GM18867 (cell line): ENCODE results near the gene LIMK1.
"Not testable (repeated sequence)": the region's sequence is repeated elsewhere in the genome, so short reads cannot be mapped to it uniquely, and the experiment has no call there.

Source experiments
- ATAC-seq: cut with Tn5 transposase; IDR thresholded peaks from one replicate; pipeline ENCODE4 v1.9.1; 2021; ENCODE audit warnings: mild to moderate bottlenecking, moderate library complexity; ENCODE audit not compliant: unreplicated experiment

LIMK1 gene

GRCh38 chr7:74083117-74083876 lies at the start of gene LIMK1:
Gene LIMK1, plus strand, starts transcription at chr7:74083804. Its CDS starts 187 bp downstream, at chr7:74083991.
- peak; percentile 71 for ATAC-seq

DNA sequence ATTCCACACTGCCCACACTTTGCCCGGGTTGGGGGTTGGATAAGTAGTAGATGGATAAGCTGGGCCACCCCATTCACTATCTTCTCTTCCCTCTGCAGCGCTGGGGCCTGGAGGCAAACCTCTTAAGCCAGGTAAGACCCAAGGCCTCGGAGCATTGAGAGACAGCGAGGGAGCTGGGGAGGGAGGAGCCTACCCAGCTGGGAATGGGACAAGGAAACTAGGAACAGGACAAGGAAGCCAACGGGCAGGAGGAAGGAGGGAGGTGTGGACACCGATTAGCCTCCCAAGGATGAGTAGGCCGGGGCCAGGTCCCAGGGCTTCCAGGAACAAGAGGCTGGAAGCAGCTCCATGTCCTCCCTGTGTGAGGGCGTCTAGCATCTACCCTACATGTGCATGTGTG lies 46.0 kb upstream of the LIMK1 start:
- ATAC-seq = no peak

DNA sequence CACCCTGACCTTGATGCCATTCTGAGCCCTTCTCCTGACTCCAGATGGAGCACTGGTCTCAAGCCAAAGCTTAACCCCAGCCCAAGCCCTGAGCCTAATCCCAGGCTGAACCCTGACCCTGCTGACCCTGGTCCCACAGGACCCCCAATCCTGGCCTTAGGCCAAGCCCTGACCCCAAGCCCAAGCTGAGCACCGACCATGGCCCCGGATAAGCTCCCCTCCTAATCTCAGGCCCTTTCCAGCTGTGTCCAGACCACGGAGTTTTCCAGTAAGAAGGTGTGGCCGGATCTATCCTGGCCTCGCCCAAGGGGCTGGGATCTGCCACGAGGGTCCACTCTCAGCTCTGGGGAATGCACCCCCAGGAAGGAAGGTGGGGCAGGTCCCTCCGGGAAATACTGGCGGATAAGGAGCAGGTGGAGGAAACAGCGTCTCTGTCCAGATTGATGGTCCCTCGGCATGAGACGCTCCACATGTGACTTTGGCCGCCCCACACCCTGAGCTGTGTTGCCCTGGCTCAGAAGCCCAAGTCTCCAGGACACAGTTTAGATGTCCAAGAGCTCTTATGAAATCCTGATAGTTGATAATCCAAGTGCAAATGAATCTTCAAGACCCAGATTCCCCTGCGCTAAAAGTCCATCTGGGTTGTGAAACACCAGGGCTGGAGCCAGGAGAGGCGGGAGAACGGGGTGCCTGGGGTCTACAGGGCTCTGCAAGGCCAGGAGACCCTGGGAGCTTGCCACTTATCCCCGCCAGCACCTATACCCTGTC lies 45.2 kb upstream of the LIMK1 start:
- no peak for ATAC-seq

GRCh38 chr7:74039337-74039736 lies 44.3 kb upstream of the LIMK1 start:
- no peak for ATAC-seq

GRCh38 chr7:74040101-74040790 lies 43.4 kb upstream of the LIMK1 start:
- ATAC-seq = no peak

DNA sequence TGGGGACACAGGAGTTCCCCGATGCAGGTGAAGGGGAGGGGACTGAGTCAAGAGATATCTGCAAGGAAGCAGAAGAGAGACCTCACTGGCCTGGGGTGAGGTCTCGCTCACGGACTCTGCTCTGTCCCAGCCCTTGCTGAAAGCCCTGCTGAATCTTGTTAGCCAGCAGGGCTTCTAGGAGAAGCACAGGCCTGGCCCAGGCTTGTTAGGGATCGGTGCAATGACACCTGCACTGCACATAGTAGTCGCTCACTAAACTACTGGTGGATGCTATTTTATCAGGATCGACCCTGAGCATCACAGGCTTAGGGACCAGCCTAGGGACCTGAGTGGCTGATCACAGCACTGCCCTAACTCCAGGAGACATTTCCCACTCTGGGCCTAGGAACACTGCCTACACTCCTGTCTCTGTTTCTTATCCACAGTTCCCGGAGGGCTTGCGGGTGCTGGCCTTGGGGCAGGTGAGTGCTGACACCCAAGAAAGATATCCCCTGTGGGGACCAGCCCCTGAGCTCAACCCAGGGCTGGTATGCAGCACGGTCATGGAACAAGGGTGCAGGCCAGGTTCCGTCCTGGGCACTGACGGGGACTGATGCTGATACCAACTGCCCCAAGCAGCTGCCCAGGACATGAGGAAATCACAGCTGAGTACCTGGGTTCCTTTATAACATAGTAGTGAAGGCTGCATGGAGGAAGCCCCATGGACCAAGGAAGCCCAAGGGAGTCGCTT lies 42.6 kb upstream of the LIMK1 start:
- no peak for ATAC-seq

DNA sequence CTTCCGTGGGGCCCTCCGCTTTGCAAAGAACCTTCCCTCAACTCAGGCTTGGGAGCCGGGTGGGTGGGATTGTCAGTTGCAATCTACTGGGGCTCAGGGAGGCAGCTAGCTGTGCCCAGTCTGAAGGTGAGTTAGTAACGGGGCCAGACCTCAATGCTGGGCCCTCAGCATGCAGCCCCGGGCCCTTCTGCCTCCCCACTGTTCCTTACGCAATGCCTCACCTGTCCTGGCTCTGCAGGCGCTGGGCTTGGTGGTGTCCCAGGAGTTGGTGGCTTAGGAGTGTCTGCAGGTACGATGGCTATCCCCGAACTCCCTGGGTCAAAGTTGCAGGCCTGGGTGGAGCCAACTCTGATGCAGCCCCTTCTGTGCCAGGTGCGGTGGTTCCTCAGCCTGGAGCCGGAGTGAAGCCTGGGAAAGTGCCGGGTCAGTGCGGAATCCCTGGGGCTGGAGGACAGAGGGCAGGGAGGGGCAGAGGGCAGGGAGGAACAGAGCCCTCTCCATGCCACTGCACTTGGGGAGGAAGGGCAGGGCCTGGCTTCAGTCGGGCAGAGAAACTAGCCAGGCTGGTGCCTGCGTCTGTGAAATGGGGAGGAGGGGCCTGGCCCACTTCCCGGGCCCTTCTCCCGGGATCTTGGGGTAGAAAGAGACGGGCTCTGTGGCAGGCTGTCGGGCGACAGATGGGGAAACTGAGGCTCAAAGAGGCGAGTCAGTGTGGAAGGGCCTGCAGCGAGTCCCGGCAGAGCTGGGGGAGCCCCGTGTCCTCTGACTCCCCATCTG lies 40.7 kb upstream of the LIMK1 start:
- ATAC-seq = no peak

GRCh38 chr7:74043523-74043951 lies 40.1 kb upstream of the LIMK1 start:
- no peak for ATAC-seq

DNA sequence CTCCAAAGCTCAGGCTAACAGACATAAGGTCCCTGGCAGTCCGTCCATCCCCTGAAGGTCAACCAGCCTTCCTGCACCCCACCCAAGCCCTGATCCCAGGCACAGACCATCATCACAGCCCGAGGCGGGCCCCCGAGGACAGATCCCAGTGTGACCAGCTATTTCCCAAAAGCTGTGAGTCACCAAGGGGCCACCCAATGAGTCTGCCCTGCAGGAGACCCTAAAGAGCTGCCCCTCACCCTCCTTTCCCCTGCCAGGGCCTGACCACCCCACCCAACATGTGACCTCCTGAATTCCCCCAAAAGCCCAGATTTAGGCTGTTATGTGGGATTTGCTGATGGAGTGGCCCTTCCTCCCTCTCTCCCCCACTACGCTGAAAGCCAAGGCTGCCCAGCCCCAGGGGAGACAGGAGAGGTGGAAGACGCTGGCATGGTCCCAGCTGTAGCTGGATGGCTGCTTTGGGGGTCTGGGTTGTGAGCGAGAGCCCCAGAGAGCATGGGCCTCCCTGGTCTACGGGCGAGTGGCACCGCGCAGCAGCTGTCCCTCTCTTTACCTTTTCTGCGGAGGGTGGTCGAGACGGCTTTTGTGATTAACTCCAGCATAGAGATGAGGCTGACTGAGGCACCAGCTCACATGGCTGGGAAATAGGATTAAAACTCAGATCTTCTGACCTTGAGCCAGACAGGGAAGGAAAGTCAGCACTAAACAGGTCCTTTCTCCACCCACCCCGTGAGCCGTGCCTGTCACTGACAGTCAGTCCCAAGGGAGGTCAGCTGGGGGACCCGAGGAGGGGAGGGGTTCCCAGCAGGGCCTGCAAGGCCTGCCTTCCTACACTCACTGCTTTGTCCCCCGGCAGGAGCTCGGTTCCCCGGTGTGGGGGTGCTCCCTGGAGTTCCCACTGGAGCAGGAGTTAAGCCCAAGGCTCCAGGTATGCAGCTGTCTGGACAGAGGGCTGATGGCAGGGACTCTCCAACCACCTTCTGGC lies 38.9 kb upstream of the LIMK1 start:
- ATAC-seq = no peak

GRCh38 chr7:74046581-74046980 lies 37.0 kb upstream of the LIMK1 start:
- not testable (repeated sequence) for ATAC-seq

GRCh38 chr7:74047804-74048380 lies 35.7 kb upstream of the LIMK1 start:
- ATAC-seq = no peak

DNA sequence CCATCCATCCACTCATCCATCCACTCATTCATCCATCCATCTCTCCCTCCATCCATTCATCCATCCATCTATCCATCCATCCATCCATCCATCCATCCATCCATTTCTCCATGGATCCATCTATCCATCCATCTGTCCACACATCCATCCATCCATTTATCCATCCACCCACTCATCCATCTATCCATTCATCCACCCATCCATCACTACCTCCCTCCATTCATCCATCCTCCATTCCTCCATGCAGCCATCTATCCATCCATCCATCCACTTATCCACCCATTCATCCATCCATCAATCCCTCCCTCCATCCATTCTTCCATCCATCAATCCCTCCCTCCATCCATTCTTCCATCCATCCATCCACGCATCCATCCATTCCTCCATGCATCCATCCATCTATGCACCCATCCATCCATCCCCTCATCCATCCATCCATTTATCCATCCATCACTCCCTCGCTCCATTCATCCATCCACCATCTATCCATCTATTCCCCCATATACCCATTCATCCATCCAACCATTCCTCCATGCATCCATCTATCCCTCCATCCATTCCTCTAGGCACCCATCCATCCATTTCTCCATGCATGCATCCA lies 34.5 kb upstream of the LIMK1 start:
- no peak for ATAC-seq

- no peak for ATAC-seq
These were observed 33.4 kb upstream of the LIMK1 start for GRCh38 chr7:74049997-74050798.

DNA sequence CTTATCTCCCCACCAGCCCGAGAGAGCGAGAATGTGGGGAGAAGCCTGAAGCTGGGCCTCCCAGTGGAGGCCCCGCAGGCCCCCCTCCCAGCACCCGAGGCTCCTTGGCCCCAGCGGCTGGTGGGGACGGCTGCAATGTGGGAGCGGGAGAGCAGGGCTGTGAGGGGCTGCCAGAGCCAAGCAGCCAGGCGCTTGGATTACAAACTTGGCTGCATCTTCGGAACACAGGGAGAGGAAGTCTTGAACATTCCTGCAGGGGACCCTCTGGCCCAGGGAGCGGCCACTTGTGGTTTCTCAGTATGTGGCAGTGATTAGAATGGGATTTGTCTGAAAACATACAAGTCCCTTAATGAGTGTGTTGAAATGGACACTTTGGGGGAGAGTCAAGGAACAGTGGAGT lies 32.4 kb upstream of the LIMK1 start:
- ATAC-seq = no peak

- no peak for ATAC-seq
These were observed 31.8 kb upstream of the LIMK1 start for GRCh38 chr7:74051629-74052410.

DNA sequence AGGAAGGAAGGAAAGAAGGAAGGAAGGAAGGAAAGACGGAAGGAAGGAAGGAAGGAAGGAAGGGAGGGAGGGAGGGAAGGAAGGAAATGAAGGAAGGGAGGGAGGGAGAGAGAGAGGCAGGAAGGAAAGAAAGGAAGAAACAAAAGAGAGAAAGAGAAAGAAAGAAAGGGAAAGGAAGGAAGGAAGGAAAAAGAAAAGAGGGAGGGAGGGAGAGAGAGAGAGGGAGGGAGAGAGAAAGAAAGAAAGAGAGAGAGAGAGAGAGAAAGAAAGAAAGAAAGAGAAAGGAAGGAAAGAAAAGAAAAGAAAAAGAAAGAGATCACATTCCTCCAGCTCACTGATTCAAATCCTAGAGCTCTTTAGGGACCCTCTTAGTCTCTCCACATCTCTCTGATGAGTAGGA lies 31.0 kb upstream of the LIMK1 start:
- no peak for ATAC-seq
